ENCODE measurements around the gene ACKR2. TPM values are rescaled to one million over a fixed set of nuclear protein-coding genes. Genes with fewer than 3 reads are reported as not detected.

Gene ACKR2
- total RNA-seq, 1 donor from 2014 or later = 0.64 TPM

GRCh38 chr3:42843713-42844411, 34.6 kb downstream of the ACKR2 start:
- H3K9me3 Mint-ChIP-seq (ENCODE audit: unreplicated experiment) = peaks cover 1% of the 10 kb centered on the region
- H3K4me3 Mint-ChIP-seq (ENCODE audit: unreplicated experiment) = no peak overlapping the region
- no peak overlapping the region for H3K27ac Mint-ChIP-seq (ENCODE audit: unreplicated experiment)
- TF ChIP-seq CTCF (IDR thresholded peaks at IDR 0.05; ENCODE audit: partially characterized antibody, unreplicated experiment) = no peak
- peaks cover 2% of the 10 kb centered on the region for H3K27me3 Mint-ChIP-seq (ENCODE audit: unreplicated experiment)
- no peaks in the 10 kb centered on the region for H3K4me1 Mint-ChIP-seq (ENCODE audit: low read depth, unreplicated experiment)
- no peak for DNase-seq
- H3K36me3 Mint-ChIP-seq (ENCODE audit: unreplicated experiment) = no peaks in the 10 kb centered on the region

- DNase-seq = no peak
- Mint-ChIP-seq H3K27me3 (ENCODE audit: unreplicated experiment) (peaks cover 2% of the 10 kb centered on the region), H3K4me1 (ENCODE audit: low read depth, unreplicated experiment) (no peaks in the 10 kb centered on the region), H3K9me3 (ENCODE audit: unreplicated experiment) (no peaks in the 10 kb centered on the region), H3K36me3 (ENCODE audit: unreplicated experiment) (no peaks in the 10 kb centered on the region), H3K4me3 (ENCODE audit: unreplicated experiment) (no peak overlapping the region), H3K27ac (ENCODE audit: unreplicated experiment) (no peak overlapping the region)
- TF ChIP-seq CTCF (IDR thresholded peaks at IDR 0.05; ENCODE audit: partially characterized antibody, unreplicated experiment) = no peak
These were observed 35.1 kb downstream of the ACKR2 start for GRCh38 chr3:42844412-42844713.

GRCh38 chr3:42844815-42845214, 35.6 kb downstream of the ACKR2 start:
- Mint-ChIP-seq H3K4me3 (ENCODE audit: unreplicated experiment) (no peak overlapping the region), H3K4me1 (ENCODE audit: low read depth, unreplicated experiment) (no peaks in the 10 kb centered on the region), H3K27ac (ENCODE audit: unreplicated experiment) (no peak overlapping the region), H3K27me3 (ENCODE audit: unreplicated experiment) (peaks cover 2% of the 10 kb centered on the region), H3K9me3 (ENCODE audit: unreplicated experiment) (no peaks in the 10 kb centered on the region), H3K36me3 (ENCODE audit: unreplicated experiment) (no peaks in the 10 kb centered on the region)
- no peak for DNase-seq
- no peak for TF ChIP-seq CTCF (IDR thresholded peaks at IDR 0.05; ENCODE audit: partially characterized antibody, unreplicated experiment)

GRCh38 chr3:42846685-42847522, 37.7 kb downstream of the ACKR2 start:
- H3K27ac Mint-ChIP-seq (ENCODE audit: unreplicated experiment) = no peak overlapping the region
- TF ChIP-seq CTCF (IDR thresholded peaks at IDR 0.05; ENCODE audit: partially characterized antibody, unreplicated experiment) = no peak
- no peaks in the 10 kb centered on the region for H3K4me1 Mint-ChIP-seq (ENCODE audit: low read depth, unreplicated experiment)
- no peaks in the 10 kb centered on the region for H3K9me3 Mint-ChIP-seq (ENCODE audit: unreplicated experiment)
- H3K36me3 Mint-ChIP-seq (ENCODE audit: unreplicated experiment) = no peaks in the 10 kb centered on the region
- no peak overlapping the region for H3K4me3 Mint-ChIP-seq (ENCODE audit: unreplicated experiment)
- H3K27me3 Mint-ChIP-seq (ENCODE audit: unreplicated experiment) = peaks cover 2% of the 10 kb centered on the region
- no peak for DNase-seq

- Mint-ChIP-seq H3K27ac (ENCODE audit: unreplicated experiment) (no peak overlapping the region), H3K4me1 (ENCODE audit: low read depth, unreplicated experiment) (no peaks in the 10 kb centered on the region), H3K4me3 (ENCODE audit: unreplicated experiment) (no peak overlapping the region), H3K9me3 (ENCODE audit: unreplicated experiment) (no peaks in the 10 kb centered on the region), H3K36me3 (ENCODE audit: unreplicated experiment) (no peaks in the 10 kb centered on the region), H3K27me3 (ENCODE audit: unreplicated experiment) (peaks cover 2% of the 10 kb centered on the region)
- DNase-seq = no peak
- no peak for TF ChIP-seq CTCF (IDR thresholded peaks at IDR 0.05; ENCODE audit: partially characterized antibody, unreplicated experiment)
These were observed 38.5 kb downstream of the ACKR2 start for GRCh38 chr3:42847731-42848130.

Measured in glutamatergic neuron (in vitro differentiated cells).